Naive thymus-derived CD4-positive, alpha-beta T cell (primary cell): ENCODE measurements around the gene SEMA3A. TPM values are rescaled to one million over a fixed set of nuclear protein-coding genes. Genes with fewer than 3 reads are reported as not detected.

Experiments used
- ATAC-seq: fragments of 150-1000 bp; cut with Tn5 transposase; 2 replicates; pipeline ENCODE4 v1.10.0; 2021; ENCODE audit warnings: mild to moderate bottlenecking, moderate library complexity
- CTCF ChIA-PET: fragments of 350-600 bp; sonication (Branson Sonifier 250); formaldehyde crosslinking; loops from one replicate; lab custom pipeline; 2021; ENCODE audit warnings: antibody characterized with exemption; lab: Charles Lee
- POLR2A ChIA-PET: fragments of 350-600 bp; sonication (Branson Sonifier 250); formaldehyde crosslinking; loops from one replicate; lab custom pipeline; 2021; ENCODE audit warnings: antibody characterized with exemption, inconsistent platforms; lab: Charles Lee
- DNase-seq, 9 donors: peaks; one replicate each; pipeline versions ENCODE4 v3.0.0 to v3.0.0-alpha.2; 2020 to 2022; ENCODE audit warnings: mixed read lengths in 1 of 9
- H3K27ac ChIP-seq: one replicate; pipeline ENCODE4 v1.7.0; 2013; ENCODE audit warnings: mild to moderate bottlenecking, low read depth, low read length, moderate library complexity
- H3K27me3 ChIP-seq, 2 donors: one replicate each; pipeline ENCODE4 v1.7.0; 2013; ENCODE audit warnings: low read length in 2 of 2, mild to moderate bottlenecking in 2 of 2, moderate library complexity in 2 of 2; ENCODE audit not compliant: control insufficient read depth in 2 of 2, insufficient read depth in 2 of 2
- H3K36me3 ChIP-seq, 3 experiments: 1 replicate in 2 of 3; 2 replicates in 1 of 3; pipeline ENCODE4 v1.7.0; 2013; ENCODE audit warnings: low read length in 3 of 3, mild to moderate bottlenecking in 3 of 3, moderate library complexity in 1 of 3; ENCODE audit not compliant: insufficient read depth in 3 of 3, control insufficient read depth in 2 of 3
- H3K4me1 ChIP-seq, 2 donors: one replicate each; pipeline ENCODE4 v1.7.0; 2013; ENCODE audit warnings: low read length in 2 of 2, mild to moderate bottlenecking in 2 of 2, moderate library complexity in 1 of 2; ENCODE audit not compliant: control insufficient read depth in 2 of 2, insufficient read depth in 2 of 2
- H3K4me3 ChIP-seq: 2 replicates; pipeline ENCODE4 v1.7.0; 2013; ENCODE audit warnings: mild to moderate bottlenecking, low read length
- H3K9me3 ChIP-seq, 3 experiments: 1 replicate in 2 of 3; 2 replicates in 1 of 3; pipeline ENCODE4 v1.7.0; 2013; ENCODE audit warnings: low read length in 3 of 3; ENCODE audit not compliant: control insufficient read depth in 2 of 3
- H3K27ac Mint-ChIP-seq, 9 donors: one replicate each; pipeline ENCODE4 v1.8.0; 2020 to 2022; ENCODE audit warnings: mixed read lengths in 9 of 9, mild to moderate bottlenecking in 8 of 9, moderate library complexity in 5 of 9, inconsistent platforms in 2 of 9
- H3K27me3 Mint-ChIP-seq, 5 donors: one replicate each; pipeline ENCODE4 v1.8.0; 2021 to 2022; ENCODE audit warnings: mixed read lengths in 5 of 5, mild to moderate bottlenecking in 1 of 5
- H3K36me3 Mint-ChIP-seq, 5 donors: one replicate each; pipeline ENCODE4 v1.8.0; 2020 to 2022; ENCODE audit warnings: mixed read lengths in 5 of 5, mild to moderate bottlenecking in 3 of 5, inconsistent platforms in 1 of 5
- H3K4me1 Mint-ChIP-seq, 7 donors: one replicate each; pipeline ENCODE4 v1.8.0; 2020 to 2022; ENCODE audit warnings: mixed read lengths in 7 of 7, mild to moderate bottlenecking in 3 of 7, inconsistent platforms in 1 of 7
- H3K4me3 Mint-ChIP-seq, 10 donors: one replicate each; pipeline ENCODE4 v1.8.0; 2020 to 2022; ENCODE audit warnings: mild to moderate bottlenecking in 10 of 10, mixed read lengths in 10 of 10, moderate library complexity in 6 of 10, inconsistent platforms in 2 of 10
- H3K9me3 Mint-ChIP-seq, 11 donors: one replicate each; pipeline ENCODE4 v1.8.0; 2020 to 2022; ENCODE audit warnings: mixed read lengths in 11 of 11, mild to moderate bottlenecking in 4 of 11, inconsistent platforms in 1 of 11, moderate library complexity in 1 of 11
- intact Hi-C, 2 donors: fragments of 100-400 bp; cut with micrococcal nuclease; formaldehyde crosslinking; loops; one replicate each; pipeline ENCODE4 v1.15.1; 2023
- polyA plus RNA-seq, 2 donors: library from polyadenylated mRNA; unstranded; fragments of 300-500 nt; fragmentation: Illumina TruSeq; gene quantifications; one replicate each; pipeline ENCODE4 v1.2.3, GENCODE V29; 2021
- total RNA-seq, 6 experiments: library from RNA in 5 of 6; stranded (reverse) in 5 of 6; gene quantifications; 1 replicate in 5 of 6; 2 replicates in 1 of 6; pipeline ENCODE4 v1.2.3 and lab custom pipeline; 2021 to 2026

SEMA3A gene
- total and polyA plus RNA-seq, 7 experiments from 2014 or later, result 0.29 to 3.0 (median 1.3) TPM

DNA sequence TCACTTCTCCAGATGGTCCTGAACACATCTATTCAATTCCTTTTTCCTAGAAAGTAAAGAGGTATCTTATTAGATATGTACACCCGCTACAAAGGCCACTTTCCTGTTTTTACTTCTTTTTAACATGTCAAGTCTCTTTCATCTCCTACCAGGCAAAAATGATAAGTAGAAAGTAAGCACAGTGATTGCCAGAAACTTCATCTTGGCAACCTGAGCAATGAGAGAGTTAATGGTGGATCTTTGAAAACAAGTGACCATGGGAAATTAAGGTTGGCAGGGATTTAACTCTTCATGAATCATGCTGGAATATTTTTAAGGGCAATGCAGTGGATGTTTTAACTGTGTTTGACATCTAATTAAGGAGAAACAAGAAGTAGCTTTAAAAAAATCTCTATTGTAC lies 2.7 kb downstream of the SEMA3A start:
- CTCF ChIA-PET, result no interaction called here

GRCh38 chr7:84191261-84191660 lies 3.3 kb downstream of the SEMA3A start:
- no peaks in the 10 kb centered on the region for H3K36me3 Mint-ChIP-seq

More for the DNA sequence above, 2.7 kb downstream of the SEMA3A start:
- DNase-seq (no peak), ATAC-seq (no peak)
- Histone ChIP-seq H3K9me3 (no peaks in the 10 kb centered on the region), H3K4me1 (peaks cover 0 to 7% of the 10 kb centered on the region in 2 donors), H3K4me3 (no peak overlapping the region), H3K36me3 (no peaks in the 10 kb centered on the region), H3K27me3 (no peaks in the 10 kb centered on the region), H3K27ac (no peak overlapping the region)
- peaks cover 0 to 8% (median 0%) of the 10 kb centered on the region in 11 donors for H3K9me3 Mint-ChIP-seq
- POLR2A ChIA-PET, result interaction anchor here (0.6 to 1.1 kb wide), 2 partner anchors 9 to 183 kb away, joined by 3 read pairs; no protein-coding TSS in a partner anchor
- intact Hi-C loops, result loop anchor here in 1 of 2 donors (10.0 kb wide), 1 partner anchor 97 kb away; no protein-coding TSS in a partner anchor
- peaks cover 0 to 21% (median 5%) of the 10 kb centered on the region in 5 donors for H3K27me3 Mint-ChIP-seq
- H3K27ac Mint-ChIP-seq, result peak overlapping the region in 6 of 9 donors; percentile 3 to 71 (median 14)
- H3K4me1 Mint-ChIP-seq, result peaks cover 2 to 65% (median 47%) of the 10 kb centered on the region in 7 donors
- peak overlapping the region in 5 of 10 donors; percentile 1 to 51 (median 21) for H3K4me3 Mint-ChIP-seq
- no peaks in the 10 kb centered on the region for H3K36me3 Mint-ChIP-seq

DNA sequence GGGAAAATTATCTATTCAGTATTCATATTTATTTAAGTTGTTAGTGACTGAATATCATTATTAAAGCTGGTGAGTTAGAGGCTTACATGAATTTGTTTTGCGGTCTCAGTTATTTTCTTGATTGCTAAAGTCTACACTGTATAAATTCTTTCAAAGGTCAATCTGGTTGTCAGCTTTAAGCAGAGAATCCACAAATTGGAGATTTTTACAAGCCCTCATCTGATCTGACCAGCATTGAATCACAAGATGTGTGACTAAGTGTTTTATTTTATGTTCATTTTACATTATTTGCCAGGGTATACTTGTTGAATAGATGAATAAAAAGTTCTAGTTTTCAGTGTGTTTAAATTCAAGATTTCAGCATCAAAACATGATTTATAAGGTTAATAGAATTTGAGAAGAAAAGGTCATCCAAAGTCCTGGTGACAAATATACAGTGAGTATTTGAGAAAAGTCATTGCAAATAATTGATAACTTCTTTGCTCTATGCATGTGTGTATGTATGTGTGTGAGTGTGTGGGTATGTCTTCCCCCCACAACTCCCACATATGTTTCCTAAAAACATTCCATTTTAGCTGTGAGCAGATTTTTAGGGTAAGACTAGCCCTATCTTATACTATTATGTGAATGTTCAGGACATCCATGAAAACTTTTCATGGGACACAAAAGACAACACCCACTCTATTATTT lies 4.4 kb downstream of the SEMA3A start:
- Mint-ChIP-seq H3K27ac (no peak overlapping the region), H3K27me3 (peaks cover 0 to 18% (median 0%) of the 10 kb centered on the region in 5 donors), H3K36me3 (no peaks in the 10 kb centered on the region), H3K4me1 (peaks cover 0 to 58% (median 38%) of the 10 kb centered on the region in 7 donors), H3K9me3 (peaks cover 0 to 8% (median 0%) of the 10 kb centered on the region in 11 donors), H3K4me3 (no peak overlapping the region)
- H3K27ac ChIP-seq, result no peak overlapping the region
- no peaks in the 10 kb centered on the region for H3K4me1 ChIP-seq
- POLR2A ChIA-PET, result no interaction called here
- no peaks in the 10 kb centered on the region for H3K27me3 ChIP-seq
- DNase-seq (no peak), ATAC-seq (no peak)
- no peak overlapping the region for H3K4me3 ChIP-seq
- no peaks in the 10 kb centered on the region for H3K9me3 ChIP-seq
- intact Hi-C loops, result loop anchor here in 1 of 2 donors (10.0 kb wide), 1 partner anchor 95 kb away; no protein-coding TSS in a partner anchor
- H3K36me3 ChIP-seq, result no peaks in the 10 kb centered on the region
- CTCF ChIA-PET, result interaction anchor here (0.9 kb wide), 1 partner anchor 213 kb away, joined by 4 read pairs; no protein-coding TSS in a partner anchor

More at GRCh38 chr7:84191261-84191660, 3.3 kb downstream of the SEMA3A start:
- peaks cover 0 to 20% (median 3%) of the 10 kb centered on the region in 5 donors for H3K27me3 Mint-ChIP-seq
- Histone ChIP-seq H3K4me3 (no peak overlapping the region), H3K9me3 (no peaks in the 10 kb centered on the region), H3K27ac (no peak overlapping the region), H3K4me1 (peaks cover 0 to 7% of the 10 kb centered on the region in 2 donors), H3K27me3 (no peaks in the 10 kb centered on the region), H3K36me3 (no peaks in the 10 kb centered on the region)
- CTCF ChIA-PET, result interaction anchor here (0.9 kb wide), 1 partner anchor 831 kb away, joined by 3 read pairs; no protein-coding TSS in a partner anchor
- no peak overlapping the region for H3K4me3 Mint-ChIP-seq
- ATAC-seq, result no peak
- no peak overlapping the region for H3K27ac Mint-ChIP-seq
- peaks cover 0 to 8% (median 0%) of the 10 kb centered on the region in 11 donors for H3K9me3 Mint-ChIP-seq
- POLR2A ChIA-PET, result interaction anchor here (1.1 kb wide), 1 partner anchor 10 kb away, joined by 3 read pairs; no protein-coding TSS in a partner anchor
- intact Hi-C loops, result loop anchor here in 1 of 2 donors (10.0 kb wide), 1 partner anchor 96 kb away; no protein-coding TSS in a partner anchor
- no peak for DNase-seq
- peaks cover 2 to 69% (median 48%) of the 10 kb centered on the region in 7 donors for H3K4me1 Mint-ChIP-seq

DNA sequence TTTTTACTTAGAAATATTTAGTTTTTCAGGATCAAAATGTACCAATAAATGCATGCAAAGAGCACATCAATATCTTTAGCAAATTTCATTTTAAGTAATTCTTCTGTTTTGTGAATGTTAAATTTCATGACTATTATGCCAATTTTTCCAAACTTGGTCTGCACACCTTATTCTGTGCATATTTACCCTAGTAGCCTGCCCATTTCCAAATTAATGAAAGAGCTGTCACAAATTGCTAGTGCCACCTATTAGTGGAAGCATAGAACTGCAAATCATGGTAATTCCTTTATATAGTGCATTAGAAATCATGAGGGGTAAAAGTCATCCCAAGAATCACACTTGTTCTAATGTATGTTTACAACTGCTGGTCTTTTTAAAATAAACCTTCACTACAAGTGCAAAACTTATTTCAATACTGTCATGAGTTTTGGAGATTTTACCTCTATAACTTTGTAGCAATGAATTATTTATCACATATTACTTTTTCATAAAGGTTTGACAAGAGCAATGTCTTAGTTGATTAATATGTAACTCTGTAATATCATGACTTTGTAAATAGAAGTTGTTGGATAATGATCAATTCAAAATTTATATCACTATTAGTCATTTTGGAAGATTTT lies 5.7 kb downstream of the SEMA3A start:
- intact Hi-C loops, result loop anchor here (1.0 to 2.0 kb wide), 6 partner anchors 34 to 834 kb away; no protein-coding TSS in a partner anchor
- Histone ChIP-seq H3K36me3 (no peaks in the 10 kb centered on the region), H3K4me1 (no peaks in the 10 kb centered on the region), H3K27ac (no peak overlapping the region), H3K9me3 (no peaks in the 10 kb centered on the region), H3K27me3 (no peaks in the 10 kb centered on the region), H3K4me3 (no peak overlapping the region)
- Mint-ChIP-seq H3K27ac (peak overlapping the region in 1 of 9 donors; percentile 52), H3K4me3 (no peak overlapping the region), H3K9me3 (no peaks in the 10 kb centered on the region), H3K4me1 (peaks cover 0 to 48% (median 26%) of the 10 kb centered on the region in 7 donors), H3K36me3 (no peaks in the 10 kb centered on the region), H3K27me3 (peaks cover 0 to 8% (median 0%) of the 10 kb centered on the region in 5 donors)
- ChIA-PET CTCF (no interaction called here), POLR2A (no interaction called here)
- ATAC-seq (no peak), DNase-seq (peak in 1 of 9 donors; percentile 6)

DNA sequence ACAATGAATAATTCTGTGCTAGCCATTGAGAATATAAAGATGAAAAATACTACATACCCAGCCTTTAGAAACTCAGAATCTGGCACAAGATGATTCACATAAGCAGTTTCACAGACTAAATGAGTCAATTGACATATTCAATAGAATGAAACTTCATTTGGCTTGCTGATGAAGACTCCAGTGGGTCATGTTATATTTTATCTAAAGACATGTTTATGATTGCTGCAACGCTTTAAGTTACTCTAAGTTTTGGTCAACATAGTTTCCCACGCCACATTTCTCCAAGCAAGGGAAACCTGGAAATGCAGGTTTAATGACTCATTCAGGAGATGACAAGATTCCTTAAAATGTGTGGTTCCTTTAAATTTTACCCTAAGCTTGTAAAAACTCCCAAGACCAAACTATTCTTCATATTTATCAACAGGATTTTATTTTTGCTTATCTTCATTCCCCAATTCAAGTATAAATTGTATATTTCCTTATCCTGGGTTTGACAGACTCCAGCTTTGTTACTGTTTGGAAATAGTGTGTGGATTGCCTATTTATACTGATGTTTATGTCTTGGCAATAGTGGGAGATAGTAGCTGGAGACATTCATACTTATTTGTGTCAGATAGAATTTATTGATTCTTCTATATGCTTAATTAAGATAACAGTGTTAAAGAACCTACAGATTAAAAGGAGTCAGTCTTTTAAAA lies 6.6 kb downstream of the SEMA3A start:
- Mint-ChIP-seq H3K27me3 (peaks cover 0 to 8% (median 0%) of the 10 kb centered on the region in 5 donors), H3K4me3 (no peak overlapping the region), H3K36me3 (no peaks in the 10 kb centered on the region), H3K27ac (peak overlapping the region in 2 of 9 donors; percentile 52 to 57), H3K9me3 (no peaks in the 10 kb centered on the region), H3K4me1 (peaks cover 0 to 43% (median 24%) of the 10 kb centered on the region in 7 donors)
- H3K27me3 ChIP-seq, result no peaks in the 10 kb centered on the region
- no peaks in the 10 kb centered on the region for H3K9me3 ChIP-seq
- no peaks in the 10 kb centered on the region for H3K36me3 ChIP-seq
- H3K4me3 ChIP-seq, result no peak overlapping the region
- H3K27ac ChIP-seq, result no peak overlapping the region
- ChIA-PET CTCF (interaction anchor here (0.6 to 0.7 kb wide), 2 partner anchors 116 to 220 kb away, joined by 3 to 4 read pairs; no protein-coding TSS in a partner anchor), POLR2A (no interaction called here)
- ATAC-seq (no peak), DNase-seq (no peak)
- no peaks in the 10 kb centered on the region for H3K4me1 ChIP-seq
- intact Hi-C loops, result loop anchor here (1.0 to 2.0 kb wide), 6 partner anchors 7 to 835 kb away; no protein-coding TSS in a partner anchor
